K562 (cell line): ENCODE data around the gene ZNF90. TPM values are rescaled to one million over a fixed set of nuclear protein-coding genes. Genes with fewer than 3 reads are reported as not detected.

Experiments
- ATAC-seq: fragments of 200-7000 bp; cut with Tn5 transposase; 3 replicates; pipeline ENCODE4 v1.9.1; 2020; ENCODE audit warnings: moderate library complexity
- BruUV-seq: library from RNA; stranded (reverse); fragments of 400-500 nt; replicated peaks from 2 replicates; lab custom pipeline; 2021; lab: Mats Ljungman, UMichigan
- CTCF ChIA-PET: fragments of 300-600 bp; formaldehyde crosslinking; extraction: SDS; loops from one replicate; lab custom pipeline; 2021; ENCODE audit warnings: low intra/inter-chr PET ratio; lab: Yijun Ruan, JAX
- POLR2A ChIA-PET: fragments of 300-600, 350-650 bp; sonication (Branson Sonifier 250); formaldehyde crosslinking; extraction: SDS; loops from one replicate; lab custom pipeline; 2021; ENCODE audit warnings: antibody characterized with exemption, inconsistent platforms; lab: Yijun Ruan, JAX
- DNase-seq, 4 experiments: peaks; one replicate each; pipeline versions ENCODE4 v3.0.0 to v3.0.0-alpha.2; 2011 to 2018; ENCODE audit warnings: low spot score in 3 of 4, mixed read lengths in 3 of 4; ENCODE audit errors: extremely low read depth in 1 of 4
- FAIRE-seq: peaks from 2 replicates; lab custom pipeline; 2011; peaks lifted over from hg19 to GRCh38; lab: Jason Lieb, UNC
- H2AFZ ChIP-seq: 2 replicates; pipeline ENCODE4 v1.6.0; 2011; ENCODE audit warnings: low read depth, low read length, control low read depth, inconsistent platforms
- H3K27ac ChIP-seq: fragments of 200-600 bp; 3 replicates; pipeline ENCODE4 v1.8.0; 2011; ENCODE audit warnings: low read depth, mild to moderate bottlenecking, control low read depth, inconsistent platforms, low read length, moderate library complexity, mixed read lengths; ENCODE audit errors: extremely low read depth
- H3K27me3 ChIP-seq, 2 experiments: fragments of 300-600 bp in 1 of 2; 2 replicates in 1 of 2; 3 replicates in 1 of 2; pipeline versions ENCODE4 v1.6.0 to v1.8.0; 2011; ENCODE audit warnings: inconsistent platforms in 2 of 2, low read length in 2 of 2, mild to moderate bottlenecking in 1 of 2, mixed read lengths in 1 of 2, moderate library complexity in 1 of 2; ENCODE audit not compliant: control insufficient read depth in 2 of 2, insufficient read depth in 2 of 2
- H3K36me3 ChIP-seq: fragments of 300-600 bp; 3 replicates; pipeline ENCODE4 v1.8.0; 2011; ENCODE audit warnings: mild to moderate bottlenecking, low read length, inconsistent platforms; ENCODE audit not compliant: control insufficient read depth, insufficient read depth
- H3K4me1 ChIP-seq, 2 experiments: fragments of 200-600 bp in 1 of 2; replicated peaks in 1 of 2; 2 replicates in 1 of 2; 3 replicates in 1 of 2; pipeline versions ENCODE4 v1.5.1 to v1.8.0; 2011; ENCODE audit warnings: inconsistent platforms in 2 of 2, low read length in 2 of 2, mild to moderate bottlenecking in 1 of 2, mixed read lengths in 1 of 2, moderate library complexity in 1 of 2; ENCODE audit not compliant: control insufficient read depth in 2 of 2, insufficient read depth in 2 of 2
- H3K4me2 ChIP-seq: 2 replicates; pipeline ENCODE4 v1.6.1; 2011; ENCODE audit warnings: low read length, control low read depth, inconsistent platforms, mixed read lengths; ENCODE audit not compliant: insufficient read depth
- H3K4me3 ChIP-seq: fragments of 200-600 bp; sonication (generic), shearing (Covaris generic); 2 replicates; pipeline ENCODE4 v1.5.1; 2016; ENCODE audit warnings: control low read depth, inconsistent platforms
- H3K79me2 ChIP-seq: fragments of 200-600 bp; 3 replicates; pipeline ENCODE4 v1.8.0; 2011; ENCODE audit warnings: low read length, inconsistent platforms; ENCODE audit not compliant: control insufficient read depth, insufficient read depth
- H3K9ac ChIP-seq, 2 experiments: 2 replicates each; pipeline versions ENCODE4 v1.6.0 to v1.6.1; 2011; ENCODE audit warnings: low read depth in 2 of 2, low read length in 2 of 2, control low read depth in 1 of 2, inconsistent platforms in 1 of 2, mild to moderate bottlenecking in 1 of 2, mixed read lengths in 1 of 2; ENCODE audit not compliant: insufficient read depth in 1 of 2
- H3K9me1 ChIP-seq: one replicate; pipeline ENCODE4 v1.6.0; 2011; ENCODE audit warnings: inconsistent platforms, mild to moderate bottlenecking, low read length, moderate library complexity; ENCODE audit not compliant: control insufficient read depth, insufficient read depth
- H3K9me3 ChIP-seq: replicated peaks from 2 replicates; pipeline ENCODE4 v1.5.1; 2011; ENCODE audit warnings: low read depth, low read length, inconsistent platforms; ENCODE audit not compliant: control insufficient read depth, insufficient read depth
- H4K20me1 ChIP-seq: replicated peaks from 2 replicates; pipeline ENCODE4 v1.6.1; 2011; ENCODE audit warnings: low read length, inconsistent platforms, mixed read lengths; ENCODE audit not compliant: control insufficient read depth, insufficient read depth
- HNRNPLL ChIP-seq: fragments of 200-400 bp; formaldehyde crosslinking; IDR thresholded peaks from 2 replicates; pipeline ENCODE4 v1.6.1; 2017; ENCODE audit warnings: low read length, low read depth, mild to moderate bottlenecking; ENCODE audit not compliant: poor library complexity, severe bottlenecking
- MAFG ChIP-seq: fragments of 450-650 bp; conservative IDR thresholded peaks from 2 replicates; pipeline ENCODE4 v1.6.1; 2016; ENCODE audit warnings: missing genetic modification characterization, missing compliant biosample characterization
- MECOM ChIP-seq: fragments of 250-450 bp; sonication (Bioruptor Pico); IDR thresholded peaks from 2 replicates; pipeline ENCODE4 v1.8.0; 2022; ENCODE audit warnings: inconsistent platforms
- OTX1 ChIP-seq: fragments of 450-650 bp; formaldehyde crosslinking; IDR thresholded peaks from 2 replicates; pipeline ENCODE4 v1.4.0; 2022; ENCODE audit warnings: mild to moderate bottlenecking
- PHB2 ChIP-seq: fragments of 450-650 bp; IDR thresholded peaks from 2 replicates; pipeline ENCODE4 v1.6.1; 2017; ENCODE audit warnings: low read depth
- POLR2AphosphoS2 ChIP-seq: IDR thresholded peaks from 2 replicates; pipeline ENCODE4 v1.6.1; 2012; ENCODE audit warnings: low read length, improper control_type of control experiment
- PURB ChIP-seq: sonication (generic); formaldehyde crosslinking; IDR thresholded peaks from 2 replicates; pipeline ENCODE4 v1.9.0; 2021; ENCODE audit warnings: low read depth, mild to moderate bottlenecking, missing genetic modification reagents
- ZBED1 ChIP-seq: IDR thresholded peaks from 2 replicates; pipeline ENCODE4 v1.6.1; 2014
- ZFX ChIP-seq: sonication (generic); formaldehyde crosslinking; IDR thresholded peaks from 2 replicates; pipeline ENCODE4 v1.8.0; 2022; ENCODE audit warnings: mild to moderate bottlenecking, missing genetic modification reagents, moderate library complexity
- ZNF224 ChIP-seq: sonication (generic); formaldehyde crosslinking; IDR thresholded peaks from 2 replicates; pipeline ENCODE4 v1.8.0; 2022; ENCODE audit warnings: mild to moderate bottlenecking, missing genetic modification reagents
- WGBS: fragments of 100-300 bp; shearing (Covaris generic); methylation state at CpG from one replicate; pipeline ENCODE4 v1.1.6; 2016; ENCODE audit warnings: low coverage, mixed read lengths; ENCODE audit not compliant: insufficient coverage; ENCODE audit errors: missing lambda C conversion rate; 5-methylcytosine and 5-hydroxymethylcytosine counted together
- in situ Hi-C: fragments of 300-500 bp; cut with MboI; formaldehyde crosslinking; loops from 4 replicates; pipeline ENCODE4 v1.15.0; 2018; ENCODE audit warnings: inconsistent platforms, mixed read lengths
- intact Hi-C: fragments of 100-400 bp; cut with micrococcal nuclease; formaldehyde crosslinking; loops from 2 replicates; pipeline ENCODE4 v1.14.2; 2022
- polyA plus RNA-seq, 8 experiments: library from polyadenylated mRNA; depleted of rRNA in 4 of 8; stranded (reverse) in 5 of 8; unstranded in 3 of 8; fragments of >200 nt; fragmentation: Nextera tagmentation in 2 of 8; fragmentation: Illumina TruSeq in 1 of 8; extraction: Ambion mirVana in 2 of 8; extraction: Trizol in 1 of 8; gene quantifications; 2 replicates each; pipeline versions ENCODE4 v1.2.1 to v1.2.3, GENCODE V29; 2011 to 2014; ENCODE audit warnings: inconsistent platforms in 1 of 8, missing spikeins in 1 of 8
- total RNA-seq, 7 experiments: library from RNA; depleted of rRNA in 6 of 7; stranded (reverse); fragments of >200 nt in 6 of 7; fragmentation: Illumina TruSeq in 2 of 7; extraction: Trizol in 2 of 7; gene quantifications; 2 replicates each; pipeline versions ENCODE4 v1.2.1 to v1.2.3, GENCODE V29; 2011 to 2021; ENCODE audit warnings: low replicate concordance in 1 of 7
- TF ChIP-seq, protein P1 (sequence below): sonication (generic); formaldehyde crosslinking; IDR thresholded peaks from 2 replicates; pipeline ENCODE4 v1.8.1; 2022; ENCODE audit warnings: missing genetic modification reagents
- TF ChIP-seq, protein P2 (sequence below): sonication (generic); formaldehyde crosslinking; IDR thresholded peaks from 2 replicates; pipeline ENCODE4 v1.8.0; 2022; ENCODE audit warnings: missing genetic modification reagents, mild to moderate bottlenecking, borderline replicate concordance

The ZNF90 gene
- total and polyA plus RNA-seq, 9 of the 15 experiments (the other 6 are each of a cell fraction or from before 2014, with no cell fraction given), result 0.20 to 0.89 (median 0.67) TPM; not detected in 1

DNA sequence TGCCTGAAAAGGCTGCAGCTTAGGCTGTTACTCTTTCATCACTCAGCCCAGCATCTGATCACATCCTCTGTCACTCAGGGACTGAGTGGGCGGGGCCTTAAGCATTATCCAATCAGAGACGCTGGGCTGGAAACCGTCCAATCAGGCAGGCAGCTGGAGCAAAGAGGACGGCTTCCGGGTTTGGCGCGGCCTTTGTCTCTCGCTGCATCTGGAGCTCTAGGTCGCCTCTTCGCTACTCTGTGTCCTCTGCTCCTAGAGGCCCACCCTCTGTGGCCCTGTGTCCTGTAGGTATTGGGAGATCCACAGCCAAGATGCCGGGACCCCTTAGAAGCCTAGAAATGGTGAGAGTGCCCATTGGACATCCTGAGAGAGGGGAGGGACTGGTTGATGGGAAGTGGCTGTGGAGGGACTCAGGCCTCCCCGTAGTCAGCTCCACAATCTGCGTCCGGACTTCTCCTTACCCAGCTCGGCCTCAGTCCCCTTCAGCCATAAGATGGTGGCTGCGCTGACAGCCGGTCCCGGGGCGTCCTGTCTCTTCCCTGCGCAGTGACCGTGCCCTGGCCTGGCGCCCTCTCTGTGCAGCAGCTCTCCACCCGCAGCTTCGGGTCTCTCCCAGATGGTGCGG is 89.3 kb downstream of the ZNF90 start, which contains the start of gene ZNF486:
Gene ZNF486 (plus strand): TSS at position 195 of the 625 bp plus-strand sequence. CDS start 117 bp downstream, at position 312.
- ChIA-PET POLR2A (interaction anchor here (0.9 to 1.2 kb wide), 3 partner anchors 9 to 68 kb away, joined by 3 to 5 read pairs (median 5); no protein-coding TSS in a partner anchor), CTCF (no interaction called here)
- Histone ChIP-seq H3K27ac (peak within 1 kb of the TSS; percentile 55; the same call in 2 of the 3 replicates), H3K36me3 (no peaks in the 10 kb centered on the region), H3K4me2 (peak within 1 kb of the TSS; percentile 49; the same call in 1 of the 2 replicates), H3K27me3 (no peaks in the 10 kb centered on the region), H2AFZ (no peak within 1 kb of the TSS), H3K79me2 (no peaks in the 10 kb centered on the region), H3K4me1 (no peaks in the 10 kb centered on the region), H3K9ac (peak within 1 kb of the TSS in 1 of 2 experiments; percentile 68; a peak in 2 of 4 replicates), H3K9me3 (no peaks in the 10 kb centered on the region), H4K20me1 (no peaks in the 10 kb centered on the region), H3K9me1 (no peaks in the 10 kb centered on the region), H3K4me3 (peak within 1 kb of the TSS; percentile 38)
- DNase-seq, result peak; percentile 17 to 73 (median 27)
- 7% methylated on average over 21 of the region's 25 CpGs for WGBS
- FAIRE-seq, result no peak
- intact Hi-C loops, result no loop called here
- in situ Hi-C loops, result no loop called here
- BruUV-seq, result TSS peak; percentile 75
- ATAC-seq, result peak; percentile 84
- TF ChIP-seq HNRNPLL (no peak), ZNF224 (CRISPR knock-in tag) (no peak), PHB2 (no peak), PURB (no peak), ZFX (CRISPR knock-in tag) (0 out of 2 replicates have a peak, but pooled peaks have one; percentile 23), POLR2AphosphoS2 (no peak), OTX1 (CRISPR knock-in tag) (no peak), ZBED1 (no peak), MECOM (CRISPR knock-in tag) (no peak), MAFG (tag) (no peak)
- TF ChIP-seq, protein P1, sequence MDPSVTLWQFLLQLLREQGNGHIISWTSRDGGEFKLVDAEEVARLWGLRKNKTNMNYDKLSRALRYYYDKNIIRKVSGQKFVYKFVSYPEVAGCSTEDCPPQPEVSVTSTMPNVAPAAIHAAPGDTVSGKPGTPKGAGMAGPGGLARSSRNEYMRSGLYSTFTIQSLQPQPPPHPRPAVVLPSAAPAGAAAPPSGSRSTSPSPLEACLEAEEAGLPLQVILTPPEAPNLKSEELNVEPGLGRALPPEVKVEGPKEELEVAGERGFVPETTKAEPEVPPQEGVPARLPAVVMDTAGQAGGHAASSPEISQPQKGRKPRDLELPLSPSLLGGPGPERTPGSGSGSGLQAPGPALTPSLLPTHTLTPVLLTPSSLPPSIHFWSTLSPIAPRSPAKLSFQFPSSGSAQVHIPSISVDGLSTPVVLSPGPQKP (CRISPR knock-in tag), result no peak
- TF ChIP-seq, protein P2, sequence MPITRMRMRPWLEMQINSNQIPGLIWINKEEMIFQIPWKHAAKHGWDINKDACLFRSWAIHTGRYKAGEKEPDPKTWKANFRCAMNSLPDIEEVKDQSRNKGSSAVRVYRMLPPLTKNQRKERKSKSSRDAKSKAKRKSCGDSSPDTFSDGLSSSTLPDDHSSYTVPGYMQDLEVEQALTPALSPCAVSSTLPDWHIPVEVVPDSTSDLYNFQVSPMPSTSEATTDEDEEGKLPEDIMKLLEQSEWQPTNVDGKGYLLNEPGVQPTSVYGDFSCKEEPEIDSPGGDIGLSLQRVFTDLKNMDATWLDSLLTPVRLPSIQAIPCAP (CRISPR knock-in tag), result no peak
